GM10847 (cell line): Measurements from ENCODE around the gene EFL1.

ENCODE experiments used
- POLR2A ChIP-seq: IDR thresholded peaks from 2 replicates; pipeline ENCODE4 v1.6.1; 2011; ENCODE audit not compliant: insufficient read length; ENCODE audit errors: extremely low read depth

The EFL1 gene

DNA sequence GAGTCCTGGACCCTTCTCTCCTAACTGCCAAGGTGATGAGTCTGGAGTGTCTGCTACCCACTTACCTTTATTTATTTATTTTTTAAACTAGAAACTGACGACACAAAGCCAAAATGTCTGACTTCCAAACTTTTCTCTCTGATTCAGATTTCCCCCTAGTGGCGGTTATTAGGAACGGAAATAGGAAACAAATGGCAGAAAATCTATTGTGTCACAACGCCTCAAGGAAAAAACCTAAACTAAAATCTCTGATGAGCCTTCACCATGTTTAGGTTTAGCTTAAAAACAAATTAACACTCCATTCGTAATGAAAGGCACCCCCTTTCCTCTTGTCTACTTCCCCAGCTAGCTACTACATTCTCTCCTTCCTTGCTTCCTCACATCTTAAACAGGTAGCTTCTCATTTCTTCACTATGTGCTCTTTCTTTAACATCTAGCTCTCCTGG lies 122.7 kb downstream of the EFL1 start:
- no peak for TF ChIP-seq POLR2A

DNA sequence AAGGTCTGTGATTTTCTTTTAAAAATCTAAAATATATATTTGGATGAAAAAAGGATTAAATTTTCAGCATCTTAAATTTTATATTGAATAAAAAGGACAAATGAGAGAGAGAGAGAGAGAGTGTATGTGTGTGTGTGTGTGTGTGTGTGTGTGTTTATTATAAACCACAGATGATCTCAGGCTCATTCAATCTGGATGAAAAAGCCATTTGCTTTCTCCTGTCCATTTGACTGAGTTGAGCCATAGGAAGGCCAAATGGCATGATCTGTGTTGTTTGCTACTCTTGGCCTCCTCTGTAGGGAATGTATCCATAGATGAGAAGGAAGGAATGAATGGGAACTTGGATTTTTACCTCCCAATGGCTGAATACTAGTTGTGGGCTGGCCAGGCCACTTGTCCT lies 124.2 kb downstream of the EFL1 start:
- no peak for TF ChIP-seq POLR2A

DNA sequence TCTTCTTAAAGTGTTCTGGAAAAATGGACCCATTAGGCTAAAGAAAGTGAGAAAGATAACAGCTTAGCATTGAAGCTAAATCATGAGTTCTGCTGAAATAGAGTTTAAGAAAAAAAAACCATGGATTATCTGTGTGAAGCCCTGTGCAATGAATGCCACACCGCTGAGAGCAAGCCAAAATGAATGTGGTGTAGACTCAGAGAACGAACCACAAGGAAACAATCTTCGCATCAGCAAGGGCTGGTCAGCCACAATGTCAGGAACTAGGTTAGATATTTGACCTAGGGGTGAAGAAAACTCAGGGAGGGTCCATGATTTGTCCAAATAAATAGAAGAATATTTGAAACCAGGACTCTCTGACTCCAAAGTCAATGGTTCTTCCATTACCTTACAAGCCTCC lies 125.3 kb downstream of the EFL1 start:
- no peak for TF ChIP-seq POLR2A

- no peak for TF ChIP-seq POLR2A
Observed at GRCh38 chr15:82136120-82136519, 126.4 kb downstream of the EFL1 start.

- TF ChIP-seq POLR2A: no peak
Observed at GRCh38 chr15:82135638-82136037, 126.9 kb downstream of the EFL1 start.

- TF ChIP-seq POLR2A: no peak
Observed at GRCh38 chr15:82134461-82134860, 128.1 kb downstream of the EFL1 start.

- TF ChIP-seq POLR2A: no peak
Observed at GRCh38 chr15:82133251-82133650, 129.3 kb downstream of the EFL1 start.

DNA sequence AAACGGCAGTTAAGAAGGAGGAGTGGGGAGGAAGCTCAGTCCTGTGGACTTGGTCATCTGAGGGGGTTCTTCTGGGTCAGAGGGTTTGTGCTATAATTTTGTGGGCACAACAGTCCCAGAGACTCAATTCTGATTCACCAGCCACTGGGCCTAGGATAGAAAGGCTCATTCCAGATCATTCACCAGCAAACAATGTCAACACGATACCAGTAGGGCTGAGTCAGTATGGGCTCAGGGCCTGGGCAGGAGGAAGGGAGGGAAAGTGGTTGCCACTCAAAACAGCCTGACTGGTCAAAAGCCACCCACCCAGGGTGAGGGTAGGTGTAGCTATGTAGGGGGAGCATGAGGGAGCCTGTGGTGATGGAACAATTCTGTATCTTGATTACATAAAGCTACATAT lies 129.8 kb downstream of the EFL1 start:
- no peak for TF ChIP-seq POLR2A

- TF ChIP-seq POLR2A: no peak
Observed at GRCh38 chr15:82132096-82132495, 130.4 kb downstream of the EFL1 start.

GRCh38 chr15:82130248-82130647 lies 132.3 kb downstream of the EFL1 start:
- no peak for TF ChIP-seq POLR2A

DNA sequence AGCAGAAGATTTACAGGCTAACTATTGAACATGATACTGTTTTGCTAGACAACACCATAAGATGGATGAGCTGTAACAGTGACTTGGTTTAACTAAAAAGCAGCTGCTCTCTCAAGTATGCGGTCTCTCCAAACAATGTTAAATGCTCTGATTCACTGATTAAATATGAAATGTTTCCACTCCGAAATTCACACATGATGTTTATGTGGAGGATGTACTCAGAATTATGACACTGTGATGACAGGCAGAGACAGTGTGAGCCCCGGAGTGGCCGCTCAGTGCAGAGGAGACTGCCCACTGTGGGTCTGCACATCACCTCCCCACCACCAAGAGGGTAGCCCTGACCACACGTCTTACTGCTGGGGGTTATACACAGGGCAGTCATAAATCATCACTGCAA lies 132.8 kb downstream of the EFL1 start:
- TF ChIP-seq POLR2A: no peak

- TF ChIP-seq POLR2A: no peak
Observed at GRCh38 chr15:82129149-82129692, 133.3 kb downstream of the EFL1 start.

- no peak for TF ChIP-seq POLR2A
Observed at GRCh38 chr15:82128401-82129148, 134.0 kb downstream of the EFL1 start.

GRCh38 chr15:82127581-82127980 lies 135.0 kb downstream of the EFL1 start:
- no peak for TF ChIP-seq POLR2A

DNA sequence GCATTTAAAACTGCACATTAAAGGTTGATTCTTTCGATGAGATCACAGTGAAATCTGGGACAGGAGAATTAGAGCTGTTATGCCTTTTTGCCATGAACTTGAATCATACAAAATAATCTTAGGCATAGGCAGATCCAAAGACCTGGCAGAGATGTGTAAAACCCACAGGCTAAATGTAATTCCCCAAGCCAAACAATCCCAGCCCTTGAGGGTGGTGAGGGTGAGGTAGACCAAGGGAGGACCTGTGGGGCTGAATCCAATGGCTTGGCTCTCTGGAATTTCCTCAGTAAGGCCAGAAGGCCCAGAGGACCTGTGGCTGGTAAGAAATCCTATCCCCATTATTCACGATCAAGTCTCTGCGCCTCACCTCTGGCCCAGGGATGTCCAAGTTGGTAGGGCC lies 136.2 kb downstream of the EFL1 start:
- no peak for TF ChIP-seq POLR2A

- TF ChIP-seq POLR2A: no peak
Observed at GRCh38 chr15:82124331-82125263, 137.9 kb downstream of the EFL1 start.
